GM21529 (cell line): ENCODE data around the gene MYDGF.
A peak's percentile ranks its signal among the peaks of the same experiment; 100 is the strongest.
"Not testable (repeated sequence)": the region's sequence is repeated elsewhere in the genome, so short reads cannot be mapped to it uniquely, and the experiment has no call there.

ENCODE experiments used
- ATAC-seq: cut with Tn5 transposase; IDR thresholded peaks from one replicate; pipeline ENCODE4 v1.9.1; 2021; ENCODE audit not compliant: unreplicated experiment

MYDGF gene

GRCh38 chr19:4669723-4670480 is at the start of gene MYDGF:
Gene MYDGF, minus strand, starts transcription at chr19:4670342. Its CDS starts 8 bp downstream, at chr19:4670334.
- ATAC-seq: peak; percentile 85

GRCh38 chr19:4719499-4719866 is 49.3 kb upstream of the MYDGF start:
- ATAC-seq: no peak

DNA sequence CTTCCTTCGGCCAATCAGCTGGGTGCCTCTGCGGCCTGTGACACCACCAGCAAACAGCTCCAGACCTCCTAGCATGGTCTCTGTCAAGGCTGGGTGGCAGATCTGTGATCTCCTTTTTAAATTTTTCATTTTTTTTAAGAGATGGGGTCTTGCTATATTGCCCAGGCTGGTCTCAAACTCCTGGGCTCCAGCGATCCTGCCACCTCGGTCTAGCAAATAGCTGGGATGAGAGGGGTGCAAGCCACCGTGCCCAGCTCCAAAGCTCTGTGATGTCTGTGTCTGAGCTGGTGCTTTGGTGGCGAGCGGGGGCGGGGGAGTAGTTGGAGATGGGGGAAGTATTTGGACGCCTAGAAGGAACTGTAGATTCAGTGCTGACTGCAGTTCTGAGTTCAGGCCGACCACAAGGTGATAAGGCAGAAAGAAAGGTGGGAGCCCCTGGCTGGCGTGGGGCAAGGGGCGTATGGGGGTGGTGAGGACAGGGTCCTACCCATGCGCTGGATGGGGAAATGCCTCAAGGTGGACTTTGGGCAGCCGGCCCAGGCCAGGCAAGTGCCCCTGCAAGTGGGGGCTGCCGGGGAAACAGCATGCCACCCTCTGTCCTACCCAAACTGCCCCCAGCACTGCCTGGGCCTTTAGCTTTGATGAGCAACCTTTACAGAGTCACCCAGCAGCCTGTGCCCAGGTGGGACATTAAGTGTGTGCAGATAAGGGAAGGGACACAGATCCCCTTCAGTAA is 48.0 kb upstream of the MYDGF start:
- no peak for ATAC-seq

GRCh38 chr19:4717191-4717965 is 47.2 kb upstream of the MYDGF start:
- no peak for ATAC-seq

DNA sequence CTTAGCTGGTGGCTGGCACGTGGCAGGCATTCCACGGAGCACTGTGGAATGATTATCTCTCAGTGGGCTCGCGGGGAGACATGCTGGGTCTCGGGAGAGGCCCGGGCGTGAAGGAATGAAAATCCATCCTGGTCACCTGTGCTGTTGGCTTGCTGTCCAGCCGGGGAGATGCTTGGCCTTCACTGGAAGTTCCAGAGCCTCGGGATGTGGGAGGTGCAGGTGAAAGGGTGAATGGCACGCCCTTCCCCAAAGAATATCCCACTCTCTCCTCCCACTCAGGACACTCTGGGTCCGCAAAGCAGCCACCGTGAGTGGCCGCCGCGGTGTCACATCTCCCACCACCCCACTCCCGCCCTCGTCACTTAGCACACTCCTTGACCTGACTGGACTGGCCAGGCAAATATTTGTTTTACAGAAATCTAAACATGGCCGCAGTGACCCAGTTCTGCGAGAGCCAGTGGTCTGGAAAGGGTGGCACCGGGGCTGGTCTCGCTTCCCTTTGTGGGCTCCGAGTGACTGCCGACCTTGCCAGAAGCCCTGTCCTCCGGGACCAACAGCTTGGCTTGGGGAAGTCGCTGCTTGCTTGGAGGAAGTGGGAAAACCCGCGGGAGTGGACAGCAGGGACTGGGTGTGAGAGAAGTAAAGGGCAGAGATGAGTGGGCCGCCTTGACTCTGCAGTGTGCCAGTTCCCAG is 45.5 kb upstream of the MYDGF start:
- ATAC-seq: no peak

GRCh38 chr19:4715178-4715528 is 45.0 kb upstream of the MYDGF start:
- not testable (repeated sequence) for ATAC-seq

- ATAC-seq: no peak
Measured at GRCh38 chr19:4714016-4714415, 43.9 kb upstream of the MYDGF start.

GRCh38 chr19:4713384-4713951 is 43.3 kb upstream of the MYDGF start:
- ATAC-seq: no peak

DNA sequence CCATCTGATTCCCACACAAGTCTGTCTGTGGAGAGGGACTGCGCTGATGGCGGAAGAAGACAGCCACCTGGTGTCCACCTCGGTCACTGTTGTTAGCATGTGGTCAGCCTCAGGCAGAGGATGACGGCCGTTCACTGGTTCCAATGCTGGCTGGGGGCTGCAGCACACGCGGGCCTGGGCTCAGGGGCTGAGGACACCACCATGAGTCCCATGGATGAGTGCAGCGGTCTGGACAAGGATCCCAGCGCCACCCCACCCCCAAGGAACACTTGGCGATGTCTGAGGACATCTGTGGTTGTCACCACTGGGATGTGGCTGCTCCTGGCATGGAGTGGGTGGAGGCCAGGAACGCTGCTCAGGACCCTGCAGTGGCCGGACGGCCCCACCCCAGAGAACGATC is 42.6 kb upstream of the MYDGF start:
- no peak for ATAC-seq

DNA sequence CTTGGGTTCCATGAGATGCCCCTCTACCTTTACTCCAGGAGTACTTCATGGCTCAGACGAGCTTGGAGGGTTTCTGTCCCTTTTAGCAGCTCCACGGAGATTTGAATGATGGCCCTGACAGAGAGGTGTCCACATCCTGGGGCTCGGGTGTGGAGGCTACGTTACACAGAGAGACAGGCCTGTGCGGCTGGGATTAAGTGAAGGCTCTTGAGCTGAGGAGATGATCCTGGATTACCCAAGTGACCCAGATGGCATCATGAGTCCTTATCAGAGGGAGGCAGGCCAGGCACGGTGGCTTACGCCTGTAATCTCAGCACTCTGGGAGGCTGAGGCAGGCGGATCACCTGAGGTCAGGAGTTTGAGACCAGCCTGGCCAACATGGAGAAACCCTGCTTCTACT is 41.1 kb upstream of the MYDGF start:
- ATAC-seq: no peak

DNA sequence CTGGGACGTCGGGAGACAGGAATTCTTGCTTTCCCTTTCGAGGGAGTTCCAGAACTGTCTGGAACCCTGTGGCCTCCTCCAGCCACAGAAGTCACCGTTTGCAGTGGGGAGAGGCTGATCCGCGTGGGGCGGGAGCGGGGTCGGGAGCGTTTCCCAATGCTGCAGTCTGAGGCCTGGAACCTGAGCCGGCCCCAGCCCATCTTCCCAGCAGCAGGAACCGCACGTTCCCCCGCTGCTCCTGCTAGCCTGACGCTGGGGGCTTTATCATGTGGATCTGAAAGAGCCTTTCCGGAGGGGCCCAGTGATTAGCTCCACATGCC is 40.1 kb upstream of the MYDGF start:
- no peak for ATAC-seq

GRCh38 chr19:4709440-4710280 is 39.5 kb upstream of the MYDGF start:
- ATAC-seq: no peak

- ATAC-seq: no peak
Measured at GRCh38 chr19:4707956-4708650, 38.0 kb upstream of the MYDGF start.

DNA sequence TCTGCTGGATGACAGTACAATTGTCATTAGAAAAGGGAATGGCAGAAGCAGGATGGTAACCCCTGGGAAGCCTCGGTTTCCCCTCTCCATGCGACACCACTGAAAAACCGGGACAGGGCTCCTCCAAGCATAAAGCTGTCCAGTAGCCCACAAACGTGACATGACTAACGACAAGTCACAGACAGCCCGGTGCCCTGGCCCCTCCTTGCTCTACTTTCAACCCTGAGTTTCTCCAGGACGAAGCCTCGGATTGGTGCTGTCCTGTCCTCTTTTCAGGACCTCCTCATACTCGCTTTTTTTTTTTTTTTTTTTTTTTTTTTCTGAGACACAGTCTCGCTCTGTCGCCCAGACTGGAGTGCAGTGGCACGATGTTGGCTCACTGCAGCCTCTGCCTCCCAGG is 37.2 kb upstream of the MYDGF start:
- ATAC-seq: no peak

DNA sequence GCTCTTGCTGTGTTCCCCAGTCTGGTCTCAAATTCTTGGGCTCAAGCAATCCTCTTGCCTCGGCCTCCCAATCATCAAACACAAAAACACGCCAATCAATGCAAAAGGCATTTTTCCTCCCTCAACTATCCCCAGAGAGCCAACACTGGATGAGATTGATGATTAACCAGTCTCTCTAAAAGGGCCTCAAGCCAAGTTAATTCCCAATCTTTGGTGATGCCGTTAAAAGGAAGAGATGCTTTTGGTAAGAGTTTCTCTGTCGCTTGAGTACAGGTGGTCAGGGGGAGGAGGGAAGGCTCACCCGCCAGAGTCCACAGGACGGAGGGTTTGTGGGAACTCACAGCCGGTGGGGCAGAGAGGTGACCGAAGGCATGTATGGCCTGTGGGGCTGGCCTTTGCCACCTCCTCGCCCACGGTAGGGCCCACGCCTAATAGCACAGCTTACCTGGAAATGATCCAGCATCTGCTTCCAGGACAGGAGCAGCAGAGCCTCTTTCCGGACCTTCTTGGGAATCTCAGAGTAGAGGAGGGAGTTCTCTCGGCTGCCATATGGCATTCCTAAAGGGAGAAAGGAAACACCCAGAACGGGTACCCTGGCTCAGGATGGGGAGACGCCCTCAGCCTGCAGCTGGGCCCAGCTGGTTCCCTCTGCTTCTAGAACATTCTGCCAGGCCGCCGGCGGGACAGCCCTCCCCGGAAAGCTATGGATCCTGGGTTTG is 35.4 kb upstream of the MYDGF start:
- ATAC-seq: no peak

GRCh38 chr19:4704317-4704673 is 34.2 kb upstream of the MYDGF start:
- no peak for ATAC-seq

DNA sequence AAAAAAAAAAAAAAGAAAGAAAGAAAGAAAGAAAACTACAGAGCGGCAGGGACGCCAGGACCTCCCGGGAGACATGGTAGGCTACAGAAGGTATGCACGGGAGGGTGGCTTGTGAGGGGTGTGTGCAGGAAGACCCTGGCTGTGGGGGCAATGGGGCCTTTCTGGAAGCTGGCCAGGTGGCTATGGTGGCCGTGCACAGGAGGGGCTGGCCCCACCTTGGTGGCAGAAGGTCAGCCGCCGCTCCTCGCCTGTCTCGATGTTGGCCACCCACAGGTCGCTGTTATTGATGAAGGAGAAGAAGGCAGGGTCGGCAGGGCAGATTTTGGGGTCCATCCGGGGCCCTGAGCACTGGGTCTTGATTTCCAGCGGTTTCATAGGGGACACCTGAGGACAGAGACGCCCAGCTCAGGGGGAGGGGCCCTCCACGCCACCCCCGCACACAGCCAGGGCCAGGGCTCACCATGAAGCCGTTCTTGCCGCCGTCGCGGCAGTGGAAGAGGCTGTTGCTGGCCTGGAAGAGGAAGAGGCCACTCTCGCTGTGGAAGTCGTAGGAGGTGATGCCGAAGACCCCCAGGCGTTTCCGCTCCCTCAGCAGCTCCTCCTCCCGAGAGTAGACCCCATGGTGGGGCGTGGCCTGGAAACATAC is 33.7 kb upstream of the MYDGF start:
- ATAC-seq: no peak

DNA sequence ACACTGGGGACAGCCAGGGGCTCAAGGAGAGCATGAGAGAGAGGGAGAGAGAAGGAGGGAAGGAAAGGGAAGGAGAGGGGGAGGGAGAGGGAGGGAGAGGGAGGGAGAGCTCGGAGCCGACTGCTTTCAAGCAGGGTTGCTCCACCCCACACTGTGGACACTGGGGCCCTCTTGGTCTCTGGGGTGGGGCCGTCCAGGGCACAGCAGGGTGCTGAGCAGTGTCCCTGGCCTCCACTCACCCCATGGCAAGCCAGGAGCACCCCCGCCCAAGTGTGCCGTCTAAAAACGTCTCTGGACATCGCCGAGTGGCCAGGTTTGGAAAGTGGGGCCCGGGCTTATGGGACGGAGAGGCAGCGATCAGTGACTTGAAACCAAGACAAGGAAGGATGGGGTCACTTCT is 32.6 kb upstream of the MYDGF start:
- ATAC-seq: no peak

DNA sequence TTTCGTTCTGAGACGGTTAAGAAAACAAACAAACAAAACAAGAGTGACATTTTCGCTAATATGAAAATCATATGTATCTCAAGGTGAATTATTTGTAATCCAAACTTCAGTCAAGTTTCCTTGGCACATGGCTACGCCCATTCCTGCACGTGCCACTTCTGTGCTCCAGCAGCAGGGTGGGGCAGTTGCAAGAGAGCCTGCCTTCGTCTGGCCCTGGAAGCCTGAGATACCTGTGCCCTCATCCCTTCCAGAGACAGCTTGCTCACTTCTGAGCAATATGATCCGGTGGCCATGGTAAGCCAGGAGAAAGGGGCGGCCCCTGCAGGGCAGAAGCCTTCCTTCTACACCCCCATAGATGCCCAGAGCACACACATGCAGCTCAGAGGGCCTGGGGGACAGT is 31.4 kb upstream of the MYDGF start:
- no peak for ATAC-seq
